GM23338 (cell line): ENCODE measurements around the gene C19orf81.

Experiments used
- CREB1 ChIP-seq: fragments of 250-450 bp; sonication (Bioruptor Pico); IDR thresholded peaks from 2 replicates; pipeline ENCODE4 v1.5.0; 2020; ENCODE audit warnings: low read depth, mild to moderate bottlenecking, moderate library complexity
- EZH2 ChIP-seq: fragments of 200-600 bp; sonication (generic); IDR thresholded peaks from one replicate; pipeline ENCODE4 v1.8.0; 2017; ENCODE audit warnings: antibody characterized with exemption, mild to moderate bottlenecking, low read depth; ENCODE audit not compliant: unreplicated experiment
- EZH2phosphoT487 ChIP-seq: fragments of 200-600 bp; sonication (generic); IDR thresholded peaks from one replicate; pipeline ENCODE4 v1.8.1; 2018; ENCODE audit warnings: antibody characterized with exemption; ENCODE audit not compliant: unreplicated experiment
- NANOG ChIP-seq: IDR thresholded peaks from 2 replicates; pipeline ENCODE4 v1.6.1; 2016; ENCODE audit warnings: antibody characterized with exemption, borderline replicate concordance
- POLR2AphosphoS5 ChIP-seq: IDR thresholded peaks from 2 replicates; pipeline ENCODE4 v1.6.1; 2016; ENCODE audit warnings: antibody characterized with exemption, low read depth
- STAT1 ChIP-seq: IDR thresholded peaks from one replicate; pipeline ENCODE4 v1.6.1; 2016; ENCODE audit warnings: antibody characterized with exemption; ENCODE audit not compliant: unreplicated experiment
- TF ChIP-seq, protein P1 (sequence below), 2 experiments: fragments of 200-600 bp in 1 of 2; sonication (generic) in 1 of 2; conservative IDR thresholded peaks; 2 replicates each; pipeline versions ENCODE4 v1.5.1 to v1.6.1; 2016 to 2017; ENCODE audit warnings: antibody characterized with exemption in 2 of 2, low read depth in 2 of 2, mild to moderate bottlenecking in 2 of 2, moderate library complexity in 1 of 2
- TF ChIP-seq, protein P2 (sequence below): IDR thresholded peaks from one replicate; pipeline ENCODE4 v1.6.1; 2018; ENCODE audit warnings: antibody characterized with exemption; ENCODE audit not compliant: unreplicated experiment
- TF ChIP-seq, protein P3 (sequence below): IDR thresholded peaks from 2 replicates; pipeline ENCODE4 v1.6.1; 2016; ENCODE audit warnings: antibody characterized with exemption

DNA sequence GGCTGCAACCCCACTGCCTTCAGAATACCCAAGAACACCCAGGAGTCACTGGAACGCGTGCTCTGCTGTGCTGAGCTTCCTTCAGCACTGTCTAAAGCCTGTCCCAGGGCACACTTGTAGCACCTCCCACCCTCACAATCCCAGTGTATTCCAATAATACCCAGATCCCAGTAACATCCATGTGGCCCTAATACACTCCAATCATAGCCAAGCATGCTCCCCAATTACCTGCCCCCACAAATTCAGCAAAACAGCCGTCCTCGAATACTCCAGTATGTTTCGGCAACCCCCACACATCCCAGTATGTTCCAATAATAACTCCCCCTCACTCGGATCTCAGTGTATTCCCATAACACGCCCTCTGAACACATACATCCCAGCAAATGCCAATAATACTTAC is 41.2 kb downstream of the C19orf81 start:
- TF ChIP-seq, protein P1, sequence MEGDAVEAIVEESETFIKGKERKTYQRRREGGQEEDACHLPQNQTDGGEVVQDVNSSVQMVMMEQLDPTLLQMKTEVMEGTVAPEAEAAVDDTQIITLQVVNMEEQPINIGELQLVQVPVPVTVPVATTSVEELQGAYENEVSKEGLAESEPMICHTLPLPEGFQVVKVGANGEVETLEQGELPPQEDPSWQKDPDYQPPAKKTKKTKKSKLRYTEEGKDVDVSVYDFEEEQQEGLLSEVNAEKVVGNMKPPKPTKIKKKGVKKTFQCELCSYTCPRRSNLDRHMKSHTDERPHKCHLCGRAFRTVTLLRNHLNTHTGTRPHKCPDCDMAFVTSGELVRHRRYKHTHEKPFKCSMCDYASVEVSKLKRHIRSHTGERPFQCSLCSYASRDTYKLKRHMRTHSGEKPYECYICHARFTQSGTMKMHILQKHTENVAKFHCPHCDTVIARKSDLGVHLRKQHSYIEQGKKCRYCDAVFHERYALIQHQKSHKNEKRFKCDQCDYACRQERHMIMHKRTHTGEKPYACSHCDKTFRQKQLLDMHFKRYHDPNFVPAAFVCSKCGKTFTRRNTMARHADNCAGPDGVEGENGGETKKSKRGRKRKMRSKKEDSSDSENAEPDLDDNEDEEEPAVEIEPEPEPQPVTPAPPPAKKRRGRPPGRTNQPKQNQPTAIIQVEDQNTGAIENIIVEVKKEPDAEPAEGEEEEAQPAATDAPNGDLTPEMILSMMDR (conservative IDR thresholded peaks at IDR 0.05; ENCODE audit: low read depth in 2 of 2) = no peak
- TF ChIP-seq, protein P2, sequence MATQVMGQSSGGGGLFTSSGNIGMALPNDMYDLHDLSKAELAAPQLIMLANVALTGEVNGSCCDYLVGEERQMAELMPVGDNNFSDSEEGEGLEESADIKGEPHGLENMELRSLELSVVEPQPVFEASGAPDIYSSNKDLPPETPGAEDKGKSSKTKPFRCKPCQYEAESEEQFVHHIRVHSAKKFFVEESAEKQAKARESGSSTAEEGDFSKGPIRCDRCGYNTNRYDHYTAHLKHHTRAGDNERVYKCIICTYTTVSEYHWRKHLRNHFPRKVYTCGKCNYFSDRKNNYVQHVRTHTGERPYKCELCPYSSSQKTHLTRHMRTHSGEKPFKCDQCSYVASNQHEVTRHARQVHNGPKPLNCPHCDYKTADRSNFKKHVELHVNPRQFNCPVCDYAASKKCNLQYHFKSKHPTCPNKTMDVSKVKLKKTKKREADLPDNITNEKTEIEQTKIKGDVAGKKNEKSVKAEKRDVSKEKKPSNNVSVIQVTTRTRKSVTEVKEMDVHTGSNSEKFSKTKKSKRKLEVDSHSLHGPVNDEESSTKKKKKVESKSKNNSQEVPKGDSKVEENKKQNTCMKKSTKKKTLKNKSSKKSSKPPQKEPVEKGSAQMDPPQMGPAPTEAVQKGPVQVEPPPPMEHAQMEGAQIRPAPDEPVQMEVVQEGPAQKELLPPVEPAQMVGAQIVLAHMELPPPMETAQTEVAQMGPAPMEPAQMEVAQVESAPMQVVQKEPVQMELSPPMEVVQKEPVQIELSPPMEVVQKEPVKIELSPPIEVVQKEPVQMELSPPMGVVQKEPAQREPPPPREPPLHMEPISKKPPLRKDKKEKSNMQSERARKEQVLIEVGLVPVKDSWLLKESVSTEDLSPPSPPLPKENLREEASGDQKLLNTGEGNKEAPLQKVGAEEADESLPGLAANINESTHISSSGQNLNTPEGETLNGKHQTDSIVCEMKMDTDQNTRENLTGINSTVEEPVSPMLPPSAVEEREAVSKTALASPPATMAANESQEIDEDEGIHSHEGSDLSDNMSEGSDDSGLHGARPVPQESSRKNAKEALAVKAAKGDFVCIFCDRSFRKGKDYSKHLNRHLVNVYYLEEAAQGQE = no peak
- TF ChIP-seq CREB1 (CRISPR knock-in tag) (no peak), POLR2AphosphoS5 (no peak), NANOG (no peak), EZH2phosphoT487 (no peak), EZH2 (no peak), STAT1 (no peak)
- TF ChIP-seq, protein P3, sequence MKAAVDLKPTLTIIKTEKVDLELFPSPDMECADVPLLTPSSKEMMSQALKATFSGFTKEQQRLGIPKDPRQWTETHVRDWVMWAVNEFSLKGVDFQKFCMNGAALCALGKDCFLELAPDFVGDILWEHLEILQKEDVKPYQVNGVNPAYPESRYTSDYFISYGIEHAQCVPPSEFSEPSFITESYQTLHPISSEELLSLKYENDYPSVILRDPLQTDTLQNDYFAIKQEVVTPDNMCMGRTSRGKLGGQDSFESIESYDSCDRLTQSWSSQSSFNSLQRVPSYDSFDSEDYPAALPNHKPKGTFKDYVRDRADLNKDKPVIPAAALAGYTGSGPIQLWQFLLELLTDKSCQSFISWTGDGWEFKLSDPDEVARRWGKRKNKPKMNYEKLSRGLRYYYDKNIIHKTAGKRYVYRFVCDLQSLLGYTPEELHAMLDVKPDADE = no peak
